Lower lobe of right lung (tissue), 2 donors: ENCODE measurements around the gene CAV3. TPM values are rescaled to one million over a fixed set of nuclear protein-coding genes. Genes with fewer than 3 reads are reported as not detected.
"Not testable (repeated sequence)": the region's sequence is repeated elsewhere in the genome, so short reads cannot be mapped to it uniquely, and the experiment has no call there.

ENCODE experiments used
- ATAC-seq, 2 donors: fragments of 200-7000 bp; cut with Tn5 transposase; one replicate each; pipeline ENCODE4 v1.9.1; 2020 to 2022; ENCODE audit warnings: mild to moderate bottlenecking in 2 of 2, moderate library complexity in 2 of 2
- DNase-seq: peaks from one replicate; pipeline ENCODE4 v3.0.0-alpha.2; 2020
- H3K27ac ChIP-seq: fragments of 200-600 bp; one replicate; pipeline ENCODE4 v1.8.0; 2022
- H3K27me3 ChIP-seq: fragments of 200-600 bp; one replicate; pipeline ENCODE4 v1.8.0; 2022; ENCODE audit warnings: low read depth
- H3K36me3 ChIP-seq: fragments of 200-600 bp; one replicate; pipeline ENCODE4 v1.8.0; 2022; ENCODE audit warnings: mild to moderate bottlenecking
- H3K4me1 ChIP-seq: fragments of 200-600 bp; one replicate; pipeline ENCODE4 v1.8.0; 2022
- H3K4me3 ChIP-seq: fragments of 200-600 bp; one replicate; pipeline ENCODE4 v1.8.0; 2022; ENCODE audit warnings: mild to moderate bottlenecking
- H3K9me3 ChIP-seq: fragments of 200-600 bp; one replicate; pipeline ENCODE4 v1.8.0; 2022
- intact Hi-C: fragments of 100-400 bp; cut with DNase I; formaldehyde crosslinking; loops from one replicate; pipeline ENCODE4 v1.11.0; 2022
- total RNA-seq: library from RNA; stranded (reverse); fragmentation: NEBNext Ultra II Directional; extraction: Animal tissue kit (Norgen Biotek cat#: 25700); gene quantifications from one replicate; pipeline ENCODE4 v1.2.1, GENCODE V29; 2021
- TF ChIP-seq, protein P1 (sequence below): fragments of 200-600 bp; IDR thresholded peaks from one replicate; pipeline ENCODE4 v1.8.0; 2022; ENCODE audit warnings: antibody characterized with exemption, mild to moderate bottlenecking
- donor health status: DM: no; HTN: yes; CAD: no; lungs with severe emphysema.

The CAV3 gene
- total RNA-seq, 1 donor from 2014 or later = not detected

DNA sequence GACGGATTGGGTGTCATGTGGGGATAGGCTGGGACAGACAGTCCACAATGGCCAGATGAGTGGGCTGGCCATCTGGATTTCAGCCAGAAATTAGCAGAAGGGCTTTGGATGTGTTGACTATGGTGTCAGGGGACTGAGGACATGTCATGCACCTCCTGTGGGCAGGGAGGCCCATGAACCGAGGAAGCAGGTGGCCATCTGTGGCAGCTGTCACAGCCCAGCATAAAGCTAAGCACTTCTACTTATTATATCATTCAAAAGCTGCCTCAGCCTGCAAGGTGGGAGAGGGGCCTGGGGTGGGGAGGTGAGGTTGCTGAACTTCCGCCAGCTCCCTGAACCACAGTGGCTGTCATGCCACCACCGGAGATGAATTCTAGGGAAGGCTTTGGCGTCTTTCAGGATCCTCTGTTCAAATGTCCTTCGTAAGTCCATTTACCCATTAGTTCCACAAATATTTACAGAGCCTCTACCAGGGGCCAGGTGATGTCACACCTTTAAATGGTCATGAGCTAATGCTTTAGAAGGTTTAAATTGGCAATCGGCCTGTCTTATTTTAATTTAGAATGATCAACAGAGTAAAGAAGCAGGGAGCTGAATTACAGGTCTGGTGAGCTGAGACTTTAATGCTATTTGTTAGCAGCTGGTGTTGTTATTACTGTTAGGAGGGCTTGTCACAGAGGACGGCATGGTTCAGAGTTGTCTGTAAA lies 23.6 kb upstream of the CAV3 start:
- no peaks in the 10 kb centered on the region for H3K27me3 ChIP-seq
- no peaks in the 10 kb centered on the region for H3K36me3 ChIP-seq
- H3K4me1 ChIP-seq = no peaks in the 10 kb centered on the region
- intact Hi-C loops = no loop called here
- no peaks in the 10 kb centered on the region for H3K9me3 ChIP-seq
- H3K27ac ChIP-seq = no peak overlapping the region
- TF ChIP-seq, protein P1, sequence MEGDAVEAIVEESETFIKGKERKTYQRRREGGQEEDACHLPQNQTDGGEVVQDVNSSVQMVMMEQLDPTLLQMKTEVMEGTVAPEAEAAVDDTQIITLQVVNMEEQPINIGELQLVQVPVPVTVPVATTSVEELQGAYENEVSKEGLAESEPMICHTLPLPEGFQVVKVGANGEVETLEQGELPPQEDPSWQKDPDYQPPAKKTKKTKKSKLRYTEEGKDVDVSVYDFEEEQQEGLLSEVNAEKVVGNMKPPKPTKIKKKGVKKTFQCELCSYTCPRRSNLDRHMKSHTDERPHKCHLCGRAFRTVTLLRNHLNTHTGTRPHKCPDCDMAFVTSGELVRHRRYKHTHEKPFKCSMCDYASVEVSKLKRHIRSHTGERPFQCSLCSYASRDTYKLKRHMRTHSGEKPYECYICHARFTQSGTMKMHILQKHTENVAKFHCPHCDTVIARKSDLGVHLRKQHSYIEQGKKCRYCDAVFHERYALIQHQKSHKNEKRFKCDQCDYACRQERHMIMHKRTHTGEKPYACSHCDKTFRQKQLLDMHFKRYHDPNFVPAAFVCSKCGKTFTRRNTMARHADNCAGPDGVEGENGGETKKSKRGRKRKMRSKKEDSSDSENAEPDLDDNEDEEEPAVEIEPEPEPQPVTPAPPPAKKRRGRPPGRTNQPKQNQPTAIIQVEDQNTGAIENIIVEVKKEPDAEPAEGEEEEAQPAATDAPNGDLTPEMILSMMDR = no peak
- DNase-seq (no peak), ATAC-seq (no peak)
- H3K4me3 ChIP-seq = no peak overlapping the region

DNA sequence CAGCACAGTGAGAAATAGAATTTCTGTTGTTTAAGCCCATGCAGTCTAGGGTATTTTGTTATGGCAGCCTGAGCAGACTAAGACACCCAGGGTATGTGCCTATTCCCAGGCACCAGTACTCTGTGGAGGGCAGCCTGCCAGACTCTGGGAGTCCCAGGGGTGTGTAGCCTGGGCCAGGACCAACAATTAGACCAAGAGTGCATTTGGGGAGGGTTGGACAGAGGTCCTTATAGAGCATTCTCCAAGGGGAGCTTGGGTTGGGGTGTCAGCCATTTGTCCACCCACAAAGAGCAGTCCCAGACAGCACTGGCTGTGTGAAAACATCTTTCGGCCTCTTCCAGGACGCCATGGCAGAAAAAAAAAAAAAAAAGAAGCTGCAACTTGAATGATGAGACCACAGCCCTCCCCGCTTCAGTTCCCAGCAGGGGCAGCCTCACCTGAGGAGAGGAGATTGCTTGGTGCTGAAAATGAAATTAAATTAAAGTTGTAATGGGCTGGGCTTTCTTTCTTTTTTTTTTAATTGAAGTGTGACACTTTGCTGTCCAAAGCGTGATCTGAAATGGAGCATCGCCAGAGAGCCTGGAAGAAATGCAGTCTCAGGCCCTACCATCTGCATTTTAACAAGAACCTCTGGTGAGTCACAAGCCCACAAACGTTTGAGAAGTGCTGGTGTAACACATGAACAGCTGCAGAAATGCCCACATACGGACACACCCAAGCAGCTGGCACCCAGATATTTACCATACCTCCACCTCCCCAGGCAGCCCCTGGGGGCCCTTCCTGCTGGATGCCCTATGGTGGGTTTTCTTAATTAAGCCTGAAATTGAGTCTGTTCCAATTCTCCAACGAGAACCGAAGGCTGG lies 21.3 kb upstream of the CAV3 start:
- Histone ChIP-seq H3K4me1 (no peaks in the 10 kb centered on the region), H3K27me3 (no peaks in the 10 kb centered on the region), H3K4me3 (no peak overlapping the region), H3K9me3 (no peaks in the 10 kb centered on the region), H3K27ac (no peak overlapping the region), H3K36me3 (no peaks in the 10 kb centered on the region)
- ATAC-seq (no peak), DNase-seq (no peak)
- intact Hi-C loops = no loop called here
- TF ChIP-seq, protein P1 = no peak

DNA sequence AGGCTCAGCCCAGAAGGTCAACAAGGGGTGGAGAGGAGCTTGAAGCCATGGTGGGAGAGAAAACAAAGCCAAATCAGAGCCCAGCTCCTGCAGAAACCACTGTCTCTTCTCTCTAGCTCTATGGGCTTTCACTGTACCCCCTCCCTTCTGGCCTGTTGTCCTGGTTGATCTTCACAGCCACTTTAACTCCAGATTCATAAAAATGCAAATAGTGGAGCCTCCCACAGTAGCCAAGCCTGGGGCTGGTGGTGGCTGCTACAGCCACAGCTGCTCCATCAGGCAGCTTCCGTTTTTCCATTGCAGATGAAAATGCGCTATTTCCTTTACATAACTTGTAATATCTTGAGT lies 20.7 kb upstream of the CAV3 start:
- Histone ChIP-seq H3K9me3 (no peaks in the 10 kb centered on the region), H3K27me3 (no peaks in the 10 kb centered on the region), H3K36me3 (no peaks in the 10 kb centered on the region), H3K4me3 (no peak overlapping the region), H3K27ac (no peak overlapping the region), H3K4me1 (no peaks in the 10 kb centered on the region)
- intact Hi-C loops = no loop called here
- TF ChIP-seq, protein P1 = no peak
- no peak for DNase-seq
- ATAC-seq = no peak

DNA sequence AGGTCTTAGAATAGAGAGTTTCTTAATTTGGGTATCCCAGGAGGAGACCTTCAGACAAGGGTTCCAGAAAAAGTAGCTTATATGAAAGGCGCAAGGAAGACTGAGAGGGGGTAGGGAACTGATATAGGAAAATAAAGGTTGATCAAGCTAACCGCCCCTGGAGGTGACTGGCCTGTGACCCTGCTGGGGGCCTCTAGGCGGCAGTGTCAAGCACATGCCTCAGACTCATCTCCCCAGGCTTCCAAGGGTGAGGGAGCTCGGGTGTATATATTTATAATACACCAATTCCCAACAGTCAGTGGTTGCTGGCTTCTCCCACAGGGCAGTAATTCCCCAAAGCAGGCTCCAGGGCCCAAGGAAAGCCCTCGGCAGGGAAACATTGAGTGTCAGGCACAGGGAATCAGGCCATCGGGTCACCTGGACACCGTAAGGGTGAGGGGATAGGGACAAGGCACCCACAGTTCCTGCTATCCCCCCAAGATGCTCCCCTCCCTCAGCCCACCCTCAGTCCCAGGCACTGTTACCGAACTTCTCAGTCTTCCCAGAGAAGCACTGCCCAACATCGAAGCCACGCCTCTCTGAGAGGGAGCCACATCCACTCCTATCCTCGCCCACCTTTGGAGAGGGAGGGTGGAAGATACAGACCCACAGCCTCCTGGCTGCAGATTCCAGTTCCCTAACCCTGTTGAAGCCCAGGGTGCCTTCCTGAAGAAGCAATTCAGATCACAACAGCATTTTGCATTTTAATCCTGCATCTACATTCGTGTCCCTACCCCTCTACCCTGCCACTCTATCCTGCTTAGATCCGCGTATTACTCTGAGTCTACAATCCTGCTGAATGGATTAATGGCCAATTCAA lies 19.5 kb upstream of the CAV3 start:
- ATAC-seq (no peak), DNase-seq (no peak)

DNA sequence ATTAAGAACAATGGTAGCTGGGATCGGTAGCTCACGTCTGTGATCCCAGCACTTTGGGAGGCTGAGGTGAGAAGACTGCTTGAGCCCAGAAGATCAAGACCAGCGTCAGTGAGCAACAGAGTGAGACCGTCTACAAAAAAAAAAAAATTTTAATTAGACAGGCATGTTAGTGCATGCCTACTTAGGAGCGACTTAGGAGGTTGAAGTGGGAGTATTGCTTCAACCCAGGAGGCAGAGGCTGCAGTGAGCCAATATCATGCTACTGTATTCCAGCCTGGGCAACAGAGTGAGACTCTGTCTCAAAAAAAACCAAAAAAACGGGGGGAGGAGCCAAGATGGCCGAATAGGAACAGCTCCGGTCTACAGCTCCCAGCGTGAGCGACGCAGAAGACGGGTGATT lies 17.8 kb upstream of the CAV3 start:
- H3K4me3 ChIP-seq, H3K9me3 ChIP-seq, DNase-seq, H3K27ac ChIP-seq, H3K4me1 ChIP-seq, H3K36me3 ChIP-seq, H3K27me3 ChIP-seq, intact Hi-C loops, ATAC-seq: not testable (repeated sequence)

More for the DNA sequence above, 19.5 kb upstream of the CAV3 start:
- H3K9me3 ChIP-seq = no peaks in the 10 kb centered on the region
- no peak overlapping the region for H3K27ac ChIP-seq
- TF ChIP-seq, protein P1 = no peak
- H3K4me1 ChIP-seq = no peaks in the 10 kb centered on the region
- intact Hi-C loops = no loop called here
- H3K36me3 ChIP-seq = no peaks in the 10 kb centered on the region
- no peaks in the 10 kb centered on the region for H3K27me3 ChIP-seq
- H3K4me3 ChIP-seq = no peak overlapping the region
